Kidney (tissue), 14 donors: ENCODE results near the gene EPHB4. TPM values are rescaled to one million over a fixed set of nuclear protein-coding genes. Genes with fewer than 3 reads are reported as not detected.

Source experiments
- DNase-seq, 5 donors: peaks; one replicate each; pipeline ENCODE4 v3.0.0-alpha.2; 2013 to 2020
- FAIRE-seq: peaks from 2 replicates; lab custom pipeline; 2012; peaks lifted over from hg19 to GRCh38; lab: Jason Lieb, UNC
- H3K27ac ChIP-seq, 2 donors: one replicate each; pipeline ENCODE4 v1.7.0; 2013; ENCODE audit warnings: low read depth in 2 of 2, low read length in 2 of 2, inconsistent platforms in 1 of 2
- H3K27me3 ChIP-seq: one replicate; pipeline ENCODE4 v1.7.1; 2013; ENCODE audit warnings: low read length, inconsistent platforms; ENCODE audit not compliant: control insufficient read depth, insufficient read depth
- H3K36me3 ChIP-seq, 3 donors: one replicate each; pipeline versions ENCODE4 v1.7.0 to v1.7.1; 2013; ENCODE audit warnings: low read length in 3 of 3, control low read depth in 1 of 3, inconsistent platforms in 1 of 3; ENCODE audit not compliant: insufficient read depth in 3 of 3, control insufficient read depth in 2 of 3
- H3K4me1 ChIP-seq, 3 donors: one replicate each; pipeline versions ENCODE4 v1.7.0 to v1.7.1; 2013; ENCODE audit warnings: low read length in 3 of 3, inconsistent platforms in 1 of 3, low read depth in 1 of 3; ENCODE audit not compliant: control insufficient read depth in 2 of 3, insufficient read depth in 2 of 3
- H3K4me3 ChIP-seq, 3 donors: one replicate each; pipeline versions ENCODE4 v1.7.0 to v1.8.1; 2013; ENCODE audit warnings: low read length in 3 of 3, control low read depth in 1 of 3, inconsistent platforms in 1 of 3
- H3K9ac ChIP-seq, 3 donors: one replicate each; pipeline versions ENCODE4 v1.7.0 to v1.7.1; 2013; ENCODE audit warnings: low read length in 3 of 3, control low read depth in 1 of 3, inconsistent platforms in 1 of 3
- H3K9me3 ChIP-seq, 3 donors: one replicate each; pipeline versions ENCODE4 v1.7.0 to v1.7.1; 2013; ENCODE audit warnings: low read length in 3 of 3, control low read depth in 1 of 3, inconsistent platforms in 1 of 3; ENCODE audit not compliant: control insufficient read depth in 2 of 3, insufficient read depth in 1 of 3
- intact Hi-C: fragments of 100-400 bp; cut with DNase I; formaldehyde crosslinking; loops from one replicate; pipeline ENCODE4 v1.11.1; 2022
- polyA plus RNA-seq: library from polyadenylated mRNA; stranded (reverse); fragments of 350-450 nt; fragmentation: Illumina TruSeq; extraction: RNeasy Lipid Tissue Mini Kit (QIAGEN cat#74804); gene quantifications from one replicate; pipeline ENCODE4 v1.2.3, GENCODE V29; 2014; ENCODE audit warnings: low read depth, low replicate concordance; ENCODE audit not compliant: insufficient read depth
- total RNA-seq: library from RNA; stranded (reverse); fragmentation: NEBNext Ultra II Directional; extraction: Animal tissue kit (Norgen Biotek cat#: 25700); gene quantifications from one replicate; pipeline ENCODE4 v1.2.1, GENCODE V29; 2021
- TF ChIP-seq, protein P1 (sequence below): IDR thresholded peaks from 3 replicates; pipeline ENCODE4 v1.5.1; 2012; ENCODE audit warnings: mild to moderate bottlenecking, moderate library complexity, borderline replicate concordance; ENCODE audit not compliant: insufficient read depth; ENCODE audit errors: extremely low read depth
- donor health status: control.
- donor health status: control.
- donor health status: control.
- donor health status: control.
- donor health status: control.
- donor health status: DM: yes; HTN: yes; CAD: no.
- donor health status: Normal renal cell carcinoma (clear cell type).

EPHB4 gene
- total and polyA plus RNA-seq, 2 donors from 2014 or later: 33.2 to 65.5 TPM

DNA sequence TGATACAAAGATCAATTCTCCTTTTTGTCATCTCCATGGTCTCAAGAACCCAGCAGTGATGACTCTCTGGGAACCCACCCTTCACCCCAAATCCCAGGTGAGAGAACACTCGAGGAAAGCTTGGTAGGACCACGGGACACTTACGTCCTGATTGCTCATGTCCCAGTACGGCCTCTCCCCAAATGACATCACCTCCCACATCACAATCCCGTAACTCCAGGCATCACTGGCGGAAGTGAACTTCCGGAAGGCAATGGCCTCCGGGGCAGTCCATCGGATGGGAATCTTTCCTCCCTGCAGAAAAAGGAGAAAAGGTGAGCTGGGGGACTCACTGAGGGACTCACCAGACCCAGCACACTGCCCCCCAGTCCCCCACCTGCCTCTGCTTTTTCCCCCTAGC lies 21.0 kb downstream of the EPHB4 start:
- peaks cover 0 to 2% (median 0%) of the 10 kb centered on the region in 3 donors for H3K4me1 ChIP-seq
- H3K27me3 ChIP-seq: no peaks in the 10 kb centered on the region
- DNase-seq: peak in 1 of 5 donors; percentile 16
- peaks cover 6 to 21% (median 19%) of the 10 kb centered on the region in 3 donors for H3K36me3 ChIP-seq
- FAIRE-seq: no peak
- no peak overlapping the region for H3K4me3 ChIP-seq
- no peak overlapping the region for H3K27ac ChIP-seq
- intact Hi-C loops: loop anchor here (10.0 kb wide), 1 partner anchor 49 kb away; the partner anchor contains the start of gene SLC12A9
- no peaks in the 10 kb centered on the region for H3K9me3 ChIP-seq
- no peak overlapping the region for H3K9ac ChIP-seq
- TF ChIP-seq, protein P1, sequence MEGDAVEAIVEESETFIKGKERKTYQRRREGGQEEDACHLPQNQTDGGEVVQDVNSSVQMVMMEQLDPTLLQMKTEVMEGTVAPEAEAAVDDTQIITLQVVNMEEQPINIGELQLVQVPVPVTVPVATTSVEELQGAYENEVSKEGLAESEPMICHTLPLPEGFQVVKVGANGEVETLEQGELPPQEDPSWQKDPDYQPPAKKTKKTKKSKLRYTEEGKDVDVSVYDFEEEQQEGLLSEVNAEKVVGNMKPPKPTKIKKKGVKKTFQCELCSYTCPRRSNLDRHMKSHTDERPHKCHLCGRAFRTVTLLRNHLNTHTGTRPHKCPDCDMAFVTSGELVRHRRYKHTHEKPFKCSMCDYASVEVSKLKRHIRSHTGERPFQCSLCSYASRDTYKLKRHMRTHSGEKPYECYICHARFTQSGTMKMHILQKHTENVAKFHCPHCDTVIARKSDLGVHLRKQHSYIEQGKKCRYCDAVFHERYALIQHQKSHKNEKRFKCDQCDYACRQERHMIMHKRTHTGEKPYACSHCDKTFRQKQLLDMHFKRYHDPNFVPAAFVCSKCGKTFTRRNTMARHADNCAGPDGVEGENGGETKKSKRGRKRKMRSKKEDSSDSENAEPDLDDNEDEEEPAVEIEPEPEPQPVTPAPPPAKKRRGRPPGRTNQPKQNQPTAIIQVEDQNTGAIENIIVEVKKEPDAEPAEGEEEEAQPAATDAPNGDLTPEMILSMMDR: no peak

DNA sequence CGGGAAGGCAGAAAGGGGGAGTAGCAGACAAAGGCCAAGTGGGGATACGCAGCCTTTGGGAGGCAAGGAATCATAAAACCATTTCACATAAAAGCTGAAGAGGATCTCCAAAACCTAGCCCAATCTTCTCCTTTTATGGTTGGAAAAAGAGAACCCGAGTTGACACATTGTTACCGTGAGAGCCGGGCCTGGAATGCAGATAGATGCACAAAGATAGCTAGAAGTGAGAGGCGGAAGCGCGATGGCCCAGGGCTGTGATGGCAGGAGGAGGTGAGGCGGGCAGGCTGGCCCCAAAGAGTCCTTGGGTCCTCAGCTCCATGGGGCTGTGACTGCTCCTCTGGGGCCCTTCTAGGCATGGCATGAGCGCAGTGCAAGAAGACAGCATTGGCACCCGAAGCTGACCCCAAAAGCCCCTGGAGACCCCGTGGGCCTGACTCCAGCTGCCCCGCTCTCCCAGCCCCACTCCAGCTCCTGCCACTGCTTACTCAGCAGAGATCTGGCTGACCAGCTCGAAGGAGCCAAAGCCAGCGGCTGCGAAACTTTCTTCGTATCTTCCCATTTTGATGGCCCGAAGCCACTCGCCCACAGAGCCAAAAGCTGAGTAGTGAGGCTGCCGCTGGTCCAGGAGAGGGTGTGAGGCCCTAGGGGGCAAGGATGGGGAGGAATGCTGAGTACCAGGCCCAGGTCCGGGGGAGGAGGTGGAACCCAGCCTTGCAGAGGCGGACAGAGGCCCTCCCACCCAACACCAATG lies 22.5 kb downstream of the EPHB4 start:
- Histone ChIP-seq H3K36me3 (peaks cover 6 to 21% (median 19%) of the 10 kb centered on the region in 3 donors), H3K9me3 (no peaks in the 10 kb centered on the region), H3K4me3 (no peak overlapping the region), H3K27me3 (no peaks in the 10 kb centered on the region), H3K27ac (no peak overlapping the region), H3K4me1 (peaks cover 0 to 2% (median 0%) of the 10 kb centered on the region in 3 donors), H3K9ac (no peak overlapping the region)
- DNase-seq: peak in 1 of 5 donors; percentile 36
- TF ChIP-seq, protein P1: no peak
- intact Hi-C loops: loop anchor here (10.0 kb wide), 1 partner anchor 50 kb away; the partner anchor contains the start of gene SLC12A9
- FAIRE-seq: no peak

DNA sequence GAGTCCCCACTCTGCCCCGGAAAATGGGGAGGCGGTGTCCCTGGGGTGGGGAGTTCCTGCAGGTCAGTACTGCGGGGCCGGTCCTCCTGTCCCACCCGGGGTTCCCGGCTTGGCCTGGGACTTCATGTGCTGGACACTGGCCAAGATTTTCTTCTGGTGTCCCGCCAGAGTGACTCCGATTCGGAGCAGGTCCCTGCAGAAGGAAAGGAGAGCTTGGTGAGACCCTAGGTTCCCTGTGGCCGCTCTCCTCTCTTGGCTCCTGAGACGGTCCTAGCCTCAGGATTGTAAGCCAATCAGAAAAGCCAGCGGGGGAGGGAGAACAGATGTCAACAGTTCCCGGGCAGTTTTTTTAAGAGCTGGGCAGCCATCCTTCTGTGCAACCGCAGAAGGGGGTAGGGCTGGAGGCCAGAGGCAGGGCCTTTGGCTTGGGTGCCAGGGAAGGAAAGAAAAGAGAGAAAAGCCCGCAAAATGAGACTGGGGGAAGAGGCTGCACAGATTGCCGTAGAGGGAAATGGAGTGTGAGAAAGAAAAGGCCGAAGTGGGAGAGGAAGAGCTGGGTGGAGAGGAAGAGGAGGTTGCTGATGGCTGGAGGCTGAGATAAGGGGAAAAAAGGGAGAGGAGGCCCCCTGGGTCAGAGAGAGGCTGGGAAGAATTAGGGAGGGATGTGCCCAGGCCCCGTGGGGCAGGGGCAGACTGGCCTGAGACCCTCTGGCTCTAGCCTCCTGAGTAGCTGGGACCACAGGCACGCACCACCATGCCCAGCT lies 23.7 kb downstream of the EPHB4 start:
- Histone ChIP-seq H3K27me3 (no peaks in the 10 kb centered on the region), H3K4me3 (no peak overlapping the region), H3K4me1 (peaks cover 0 to 2% (median 0%) of the 10 kb centered on the region in 3 donors), H3K27ac (no peak overlapping the region), H3K36me3 (peaks cover 4 to 21% (median 17%) of the 10 kb centered on the region in 3 donors), H3K9ac (no peak overlapping the region), H3K9me3 (no peaks in the 10 kb centered on the region)
- no peak for FAIRE-seq
- TF ChIP-seq, protein P1: no peak
- intact Hi-C loops: loop anchor here (10.0 kb wide), 1 partner anchor 51 kb away; the partner anchor contains the start of gene SLC12A9
- peak; percentile 67 to 91 (median 89) for DNase-seq
